DOHH2 (cell line): ENCODE results near the gene KRTAP12-1.

Source experiments
- H3F3A ChIP-seq: fragments of 200-600 bp; sonication (generic), shearing (Covaris generic); 2 replicates; pipeline ENCODE4 v1.6.0; 2016; ENCODE audit warnings: antibody characterized with exemption, mild to moderate bottlenecking; ENCODE audit not compliant: control insufficient read depth, insufficient read depth
- H3K27ac ChIP-seq: fragments of 200-600 bp; sonication (generic); 2 replicates; pipeline ENCODE4 v1.5.1; 2014; ENCODE audit warnings: low read depth, mild to moderate bottlenecking, low read length, moderate library complexity
- H3K27me3 ChIP-seq: fragments of 200-600 bp; sonication (generic); 2 replicates; pipeline ENCODE4 v1.6.1; 2014; ENCODE audit warnings: mild to moderate bottlenecking, low read length, mixed read lengths; ENCODE audit not compliant: control insufficient read depth
- H3K36me3 ChIP-seq: fragments of 200-600 bp; sonication (generic); 2 replicates; pipeline ENCODE4 v1.6.1; 2014; ENCODE audit warnings: mild to moderate bottlenecking, low read length, moderate library complexity, mixed read lengths; ENCODE audit not compliant: control insufficient read depth
- H3K4me1 ChIP-seq: fragments of 200-600 bp; sonication (generic); 2 replicates; pipeline ENCODE4 v1.6.1; 2014; ENCODE audit warnings: mild to moderate bottlenecking, low read length, mixed read lengths; ENCODE audit not compliant: control insufficient read depth
- H3K4me2 ChIP-seq: fragments of 200-600 bp; sonication (generic); 2 replicates; pipeline ENCODE4 v1.6.0; 2014; ENCODE audit warnings: mild to moderate bottlenecking, low read length, moderate library complexity
- H3K4me3 ChIP-seq: fragments of 200-600 bp; sonication (generic); 2 replicates; pipeline ENCODE4 v1.5.1; 2014; ENCODE audit warnings: mild to moderate bottlenecking, low read length, mixed read lengths
- H3K79me2 ChIP-seq: fragments of 200-600 bp; sonication (generic); 2 replicates; pipeline ENCODE4 v1.6.1; 2014; ENCODE audit warnings: mild to moderate bottlenecking, low read length, mixed read lengths; ENCODE audit not compliant: control insufficient read depth
- H3K9me2 ChIP-seq: fragments of 200-600 bp; sonication (generic); replicated peaks from 2 replicates; pipeline ENCODE4 v1.6.1; 2014; ENCODE audit warnings: mild to moderate bottlenecking, low read length, mixed read lengths; ENCODE audit not compliant: control insufficient read depth
- H3K9me3 ChIP-seq: fragments of 200-600 bp; sonication (generic); 2 replicates; pipeline ENCODE4 v1.6.1; 2014; ENCODE audit warnings: antibody characterized with exemption, low read length, mixed read lengths; ENCODE audit not compliant: control insufficient read depth, insufficient read depth
- H4K20me1 ChIP-seq: fragments of 200-600 bp; sonication (generic); 2 replicates; pipeline ENCODE4 v1.6.0; 2014; ENCODE audit warnings: low read depth, mild to moderate bottlenecking, antibody characterized with exemption, low read length, moderate library complexity; ENCODE audit not compliant: control insufficient read depth, insufficient read depth
- EZH2phosphoT487 ChIP-seq: fragments of 200-600 bp; sonication (generic); IDR thresholded peaks from 2 replicates; pipeline ENCODE4 v1.6.1; 2017; ENCODE audit warnings: borderline replicate concordance, mild to moderate bottlenecking, antibody characterized with exemption, low read length, moderate library complexity, mixed read lengths
- TF ChIP-seq, protein P1 (sequence below): fragments of 200-600 bp; sonication (generic); IDR thresholded peaks from one replicate; pipeline ENCODE4 v1.5.1; 2014; ENCODE audit warnings: antibody characterized with exemption, mild to moderate bottlenecking, low read depth, low read length; ENCODE audit not compliant: poor library complexity, severe bottlenecking

The KRTAP12-1 gene

DNA sequence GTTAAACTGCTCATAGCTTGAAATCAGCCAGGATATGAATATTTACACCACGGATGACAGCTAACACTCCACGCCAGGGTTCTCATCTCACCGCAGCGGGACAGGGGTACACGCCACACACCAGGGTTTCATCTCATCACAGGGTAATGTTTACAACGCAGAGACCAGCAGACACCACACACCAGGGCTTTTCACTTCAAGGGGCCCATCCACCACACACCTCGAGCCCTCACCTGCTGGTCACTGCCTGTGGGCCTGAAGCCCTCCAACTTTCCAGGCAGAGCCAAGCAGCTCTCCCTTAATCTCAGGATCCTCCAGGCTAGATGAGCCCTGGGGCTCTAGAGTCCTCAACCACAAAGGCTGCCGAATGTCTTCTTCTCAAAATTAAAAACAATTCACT is 13.7 kb upstream of the KRTAP12-1 start:
- Histone ChIP-seq H3K27ac (no peak overlapping the region), H3K36me3 (no peaks in the 10 kb centered on the region), H3K4me3 (no peak overlapping the region), H3K9me3 (peaks cover 4% of the 10 kb centered on the region; the same call in 1 of the 2 replicates), H3K9me2 (no peaks in the 10 kb centered on the region), H3K27me3 (peaks cover 5% of the 10 kb centered on the region; the same call in 1 of the 2 replicates), H4K20me1 (no peaks in the 10 kb centered on the region), H3K4me2 (no peak overlapping the region), H3K79me2 (no peaks in the 10 kb centered on the region), H3F3A (no peaks in the 10 kb centered on the region), H3K4me1 (no peaks in the 10 kb centered on the region)
- TF ChIP-seq, protein P1, sequence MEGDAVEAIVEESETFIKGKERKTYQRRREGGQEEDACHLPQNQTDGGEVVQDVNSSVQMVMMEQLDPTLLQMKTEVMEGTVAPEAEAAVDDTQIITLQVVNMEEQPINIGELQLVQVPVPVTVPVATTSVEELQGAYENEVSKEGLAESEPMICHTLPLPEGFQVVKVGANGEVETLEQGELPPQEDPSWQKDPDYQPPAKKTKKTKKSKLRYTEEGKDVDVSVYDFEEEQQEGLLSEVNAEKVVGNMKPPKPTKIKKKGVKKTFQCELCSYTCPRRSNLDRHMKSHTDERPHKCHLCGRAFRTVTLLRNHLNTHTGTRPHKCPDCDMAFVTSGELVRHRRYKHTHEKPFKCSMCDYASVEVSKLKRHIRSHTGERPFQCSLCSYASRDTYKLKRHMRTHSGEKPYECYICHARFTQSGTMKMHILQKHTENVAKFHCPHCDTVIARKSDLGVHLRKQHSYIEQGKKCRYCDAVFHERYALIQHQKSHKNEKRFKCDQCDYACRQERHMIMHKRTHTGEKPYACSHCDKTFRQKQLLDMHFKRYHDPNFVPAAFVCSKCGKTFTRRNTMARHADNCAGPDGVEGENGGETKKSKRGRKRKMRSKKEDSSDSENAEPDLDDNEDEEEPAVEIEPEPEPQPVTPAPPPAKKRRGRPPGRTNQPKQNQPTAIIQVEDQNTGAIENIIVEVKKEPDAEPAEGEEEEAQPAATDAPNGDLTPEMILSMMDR: no peak
- no peak for TF ChIP-seq EZH2phosphoT487

GRCh38 chr21:44695184-44695583 is 13.2 kb upstream of the KRTAP12-1 start:
- no peaks in the 10 kb centered on the region for H3F3A ChIP-seq
- H3K79me2 ChIP-seq: no peaks in the 10 kb centered on the region

GRCh38 chr21:44694776-44695175 is 12.8 kb upstream of the KRTAP12-1 start:
- TF ChIP-seq, protein P1: no peak
- TF ChIP-seq EZH2phosphoT487: no peak
- Histone ChIP-seq H3K27me3 (peaks cover 2% of the 10 kb centered on the region; the same call in 1 of the 2 replicates), H3K9me3 (peaks cover 4% of the 10 kb centered on the region; the same call in 1 of the 2 replicates)

More at GRCh38 chr21:44695184-44695583, 13.2 kb upstream of the KRTAP12-1 start:
- no peak overlapping the region for H3K27ac ChIP-seq
- no peaks in the 10 kb centered on the region for H4K20me1 ChIP-seq
- no peaks in the 10 kb centered on the region for H3K4me1 ChIP-seq
- no peak overlapping the region for H3K4me2 ChIP-seq
- peaks cover 5% of the 10 kb centered on the region; the same call in 1 of the 2 replicates for H3K27me3 ChIP-seq
- no peaks in the 10 kb centered on the region for H3K36me3 ChIP-seq
- TF ChIP-seq EZH2phosphoT487: no peak
- TF ChIP-seq, protein P1: no peak
- H3K9me3 ChIP-seq: peaks cover 4% of the 10 kb centered on the region; the same call in 1 of the 2 replicates
- no peaks in the 10 kb centered on the region for H3K9me2 ChIP-seq
- H3K4me3 ChIP-seq: no peak overlapping the region

More at GRCh38 chr21:44694776-44695175, 12.8 kb upstream of the KRTAP12-1 start:
- Histone ChIP-seq H3F3A (no peaks in the 10 kb centered on the region), H3K36me3 (no peaks in the 10 kb centered on the region), H3K4me2 (no peak overlapping the region), H3K9me2 (no peaks in the 10 kb centered on the region), H4K20me1 (no peaks in the 10 kb centered on the region), H3K4me3 (no peak overlapping the region), H3K27ac (no peak overlapping the region), H3K79me2 (no peaks in the 10 kb centered on the region), H3K4me1 (no peaks in the 10 kb centered on the region)
